Measurements from ENCODE around the gene CLBA1. TPM values are rescaled to one million over a fixed set of nuclear protein-coding genes. Genes with fewer than 3 reads are reported as not detected.
"Not testable (repeated sequence)": the region's sequence is repeated elsewhere in the genome, so short reads cannot be mapped to it uniquely, and the experiment has no call there.

Gene CLBA1
- total RNA-seq, 1 donor = 7.3 TPM

- not testable (repeated sequence) for DNase-seq (ENCODE audit: low read depth in 2 of 3, low spot score in 2 of 3)
Observed at GRCh38 chr14:104947881-104948735, 37.5 kb upstream of the CLBA1 start.

- DNase-seq (ENCODE audit: low read depth in 2 of 3, low spot score in 2 of 3) = no peak
Observed at GRCh38 chr14:104948736-104949031, 36.9 kb upstream of the CLBA1 start.

- DNase-seq (ENCODE audit: low read depth in 2 of 3, low spot score in 2 of 3) = not testable (repeated sequence)
Observed at GRCh38 chr14:104949406-104949955, 36.1 kb upstream of the CLBA1 start.

- no peak for DNase-seq (ENCODE audit: low read depth in 2 of 3, low spot score in 2 of 3)
Observed at GRCh38 chr14:104950021-104950420, 35.6 kb upstream of the CLBA1 start.

GRCh38 chr14:104950701-104951100, 34.9 kb upstream of the CLBA1 start:
- not testable (repeated sequence) for DNase-seq (ENCODE audit: low read depth in 2 of 3, low spot score in 2 of 3)

- DNase-seq (ENCODE audit: low read depth in 2 of 3, low spot score in 2 of 3) = not testable (repeated sequence)
Observed at GRCh38 chr14:104951863-104952657, 33.5 kb upstream of the CLBA1 start.

GRCh38 chr14:104953097-104953496, 32.5 kb upstream of the CLBA1 start:
- no peak for DNase-seq (ENCODE audit: low read depth in 2 of 3, low spot score in 2 of 3)

GRCh38 chr14:104953896-104954656, 31.5 kb upstream of the CLBA1 start:
- no peak for DNase-seq (ENCODE audit: low read depth in 2 of 3, low spot score in 2 of 3)

- no peak for DNase-seq (ENCODE audit: low read depth in 2 of 3, low spot score in 2 of 3)
Observed at GRCh38 chr14:104954746-104955395, 30.7 kb upstream of the CLBA1 start.

- DNase-seq (ENCODE audit: low read depth in 2 of 3, low spot score in 2 of 3) = no peak
Observed at GRCh38 chr14:104955396-104955770, 30.2 kb upstream of the CLBA1 start.

- DNase-seq (ENCODE audit: low read depth in 2 of 3, low spot score in 2 of 3) = no peak
Observed at GRCh38 chr14:104956290-104956890, 29.2 kb upstream of the CLBA1 start.

- no peak for DNase-seq (ENCODE audit: low read depth in 2 of 3, low spot score in 2 of 3)
Observed at GRCh38 chr14:104957146-104958113, 28.2 kb upstream of the CLBA1 start.

GRCh38 chr14:104964546-104964945, 21.0 kb upstream of the CLBA1 start:
- no peak for DNase-seq (ENCODE audit: low read depth in 2 of 3, low spot score in 2 of 3)

- DNase-seq (ENCODE audit: low read depth in 2 of 3, low spot score in 2 of 3) = no peak
Observed at GRCh38 chr14:104965561-104966231, 19.9 kb upstream of the CLBA1 start.

GRCh38 chr14:104966261-104966865, 19.2 kb upstream of the CLBA1 start:
- no peak for DNase-seq (ENCODE audit: low read depth in 2 of 3, low spot score in 2 of 3)

- DNase-seq (ENCODE audit: low read depth in 2 of 3, low spot score in 2 of 3) = no peak
Observed at GRCh38 chr14:104966981-104967385, 18.6 kb upstream of the CLBA1 start.

- DNase-seq (ENCODE audit: low read depth in 2 of 3, low spot score in 2 of 3) = no peak
Observed at GRCh38 chr14:104967386-104968152, 18.0 kb upstream of the CLBA1 start.

Measured in hematopoietic multipotent progenitor cell (in vitro differentiated cells).